Astrocyte (in vitro differentiated cells and primary cell): Measurements from ENCODE around the gene CCNL2.

Experiments used
- EZH2 ChIP-seq: IDR thresholded peaks from 2 replicates; pipeline ENCODE4 v1.6.1; 2012; ENCODE audit warnings: mild to moderate bottlenecking, low read length, inconsistent platforms; ENCODE audit not compliant: insufficient read depth
- TF ChIP-seq, protein P1 (sequence below): IDR thresholded peaks from 2 replicates; pipeline ENCODE4 v1.5.1; 2011; ENCODE audit warnings: low read depth, mild to moderate bottlenecking, inconsistent platforms, low read length, moderate library complexity; ENCODE audit not compliant: insufficient read depth

DNA sequence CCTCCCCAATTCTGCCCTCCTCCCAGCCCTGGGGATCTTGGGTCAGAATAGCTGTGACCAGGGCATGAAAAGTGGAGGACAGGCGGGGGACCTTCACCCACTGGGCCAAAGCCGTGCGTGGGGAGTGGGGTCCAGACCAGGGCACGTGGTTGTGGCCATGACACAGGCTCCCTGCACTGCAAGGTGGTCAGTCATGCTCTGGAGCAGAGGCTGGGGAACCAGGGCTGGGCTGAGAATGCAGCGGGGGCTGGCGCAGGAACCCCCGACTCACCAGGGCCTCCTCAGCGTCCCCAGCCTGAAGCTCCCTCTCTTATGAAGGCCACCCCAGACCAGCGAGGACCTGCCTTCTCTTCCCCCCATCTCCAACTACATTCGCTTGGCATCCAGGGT is 52.6 kb downstream of the CCNL2 start:
- TF ChIP-seq, protein P1, sequence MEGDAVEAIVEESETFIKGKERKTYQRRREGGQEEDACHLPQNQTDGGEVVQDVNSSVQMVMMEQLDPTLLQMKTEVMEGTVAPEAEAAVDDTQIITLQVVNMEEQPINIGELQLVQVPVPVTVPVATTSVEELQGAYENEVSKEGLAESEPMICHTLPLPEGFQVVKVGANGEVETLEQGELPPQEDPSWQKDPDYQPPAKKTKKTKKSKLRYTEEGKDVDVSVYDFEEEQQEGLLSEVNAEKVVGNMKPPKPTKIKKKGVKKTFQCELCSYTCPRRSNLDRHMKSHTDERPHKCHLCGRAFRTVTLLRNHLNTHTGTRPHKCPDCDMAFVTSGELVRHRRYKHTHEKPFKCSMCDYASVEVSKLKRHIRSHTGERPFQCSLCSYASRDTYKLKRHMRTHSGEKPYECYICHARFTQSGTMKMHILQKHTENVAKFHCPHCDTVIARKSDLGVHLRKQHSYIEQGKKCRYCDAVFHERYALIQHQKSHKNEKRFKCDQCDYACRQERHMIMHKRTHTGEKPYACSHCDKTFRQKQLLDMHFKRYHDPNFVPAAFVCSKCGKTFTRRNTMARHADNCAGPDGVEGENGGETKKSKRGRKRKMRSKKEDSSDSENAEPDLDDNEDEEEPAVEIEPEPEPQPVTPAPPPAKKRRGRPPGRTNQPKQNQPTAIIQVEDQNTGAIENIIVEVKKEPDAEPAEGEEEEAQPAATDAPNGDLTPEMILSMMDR, result no peak
- no peak for TF ChIP-seq EZH2
